22Rv1 (cell line): Measurements from ENCODE around the gene CRAMP1.

Source experiments
- H3K27ac ChIP-seq: fragments of 450-650 bp; 2 replicates; pipeline ENCODE4 v1.5.1; 2017
- ZFX ChIP-seq: fragments of 450-650 bp; IDR thresholded peaks from 2 replicates; pipeline ENCODE4 v1.6.1; 2017; ENCODE audit warnings: antibody characterized with exemption, borderline replicate concordance
- TF ChIP-seq, protein P1 (sequence below): fragments of 450-650 bp; IDR thresholded peaks from 2 replicates; pipeline ENCODE4 v1.5.1; 2017; ENCODE audit warnings: mild to moderate bottlenecking

CRAMP1 gene

DNA sequence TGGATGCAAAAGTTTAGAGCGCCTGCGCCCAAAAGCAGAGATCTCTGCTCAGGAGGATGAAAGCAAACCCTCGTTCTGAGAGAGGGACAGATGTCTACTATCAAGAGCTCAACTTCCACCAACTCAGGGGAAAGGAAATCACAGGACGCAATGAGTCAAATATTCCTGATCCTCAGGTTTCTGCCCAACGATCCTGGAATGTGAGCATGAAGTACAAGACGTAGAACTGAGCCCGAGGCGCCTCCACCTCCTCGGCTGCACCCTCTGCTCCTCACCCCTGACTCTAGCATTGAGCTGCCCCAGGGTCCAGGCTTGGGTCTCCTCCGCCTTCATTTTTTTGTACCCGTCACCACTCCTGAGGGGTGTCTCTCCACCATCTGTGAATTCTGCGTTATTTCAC lies 15.6 kb upstream of the CRAMP1 start:
- no peak overlapping the region for H3K27ac ChIP-seq
- TF ChIP-seq ZFX, result no peak
- TF ChIP-seq, protein P1, sequence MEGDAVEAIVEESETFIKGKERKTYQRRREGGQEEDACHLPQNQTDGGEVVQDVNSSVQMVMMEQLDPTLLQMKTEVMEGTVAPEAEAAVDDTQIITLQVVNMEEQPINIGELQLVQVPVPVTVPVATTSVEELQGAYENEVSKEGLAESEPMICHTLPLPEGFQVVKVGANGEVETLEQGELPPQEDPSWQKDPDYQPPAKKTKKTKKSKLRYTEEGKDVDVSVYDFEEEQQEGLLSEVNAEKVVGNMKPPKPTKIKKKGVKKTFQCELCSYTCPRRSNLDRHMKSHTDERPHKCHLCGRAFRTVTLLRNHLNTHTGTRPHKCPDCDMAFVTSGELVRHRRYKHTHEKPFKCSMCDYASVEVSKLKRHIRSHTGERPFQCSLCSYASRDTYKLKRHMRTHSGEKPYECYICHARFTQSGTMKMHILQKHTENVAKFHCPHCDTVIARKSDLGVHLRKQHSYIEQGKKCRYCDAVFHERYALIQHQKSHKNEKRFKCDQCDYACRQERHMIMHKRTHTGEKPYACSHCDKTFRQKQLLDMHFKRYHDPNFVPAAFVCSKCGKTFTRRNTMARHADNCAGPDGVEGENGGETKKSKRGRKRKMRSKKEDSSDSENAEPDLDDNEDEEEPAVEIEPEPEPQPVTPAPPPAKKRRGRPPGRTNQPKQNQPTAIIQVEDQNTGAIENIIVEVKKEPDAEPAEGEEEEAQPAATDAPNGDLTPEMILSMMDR, result no peak

DNA sequence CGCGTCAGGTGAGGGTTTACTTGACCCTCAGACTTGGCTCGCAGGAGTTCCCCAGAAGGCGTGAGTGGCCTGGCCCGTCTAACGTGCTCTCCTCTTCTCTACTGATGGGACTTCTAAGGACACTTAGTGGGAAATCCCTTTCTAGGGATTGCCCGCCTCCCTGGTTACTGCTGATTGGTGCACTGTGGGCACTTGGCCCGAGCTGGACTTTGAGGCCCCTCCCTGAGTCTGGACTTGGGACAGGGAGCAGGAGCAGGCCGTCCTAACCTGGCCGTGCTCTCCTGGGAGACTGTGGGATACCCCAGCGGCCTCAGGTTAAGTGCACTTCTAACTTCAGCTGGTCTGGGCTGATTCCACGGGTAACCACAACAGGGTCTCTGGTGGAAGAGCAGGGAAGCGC lies 15.0 kb upstream of the CRAMP1 start:
- TF ChIP-seq, protein P1, result no peak
- no peak for TF ChIP-seq ZFX
- no peak overlapping the region for H3K27ac ChIP-seq

DNA sequence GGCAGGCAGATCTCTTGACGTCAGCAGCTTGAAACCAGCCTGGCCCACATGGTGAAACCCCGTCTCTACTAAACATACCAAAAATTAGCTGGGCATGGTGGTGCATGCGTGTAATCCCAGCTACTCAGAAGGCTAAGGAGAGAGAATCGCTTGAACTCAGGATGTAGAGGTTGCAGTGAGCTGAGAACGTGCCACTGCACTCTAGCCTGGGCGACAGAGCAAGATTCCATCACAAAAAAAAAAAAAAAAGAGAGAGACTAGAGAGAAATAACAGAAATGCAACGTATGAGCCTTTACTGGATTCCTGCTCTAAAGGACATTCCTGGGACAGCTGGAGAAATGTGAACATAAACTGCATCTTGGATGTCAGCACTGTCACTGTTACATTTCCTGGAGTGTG lies 11.1 kb upstream of the CRAMP1 start:
- H3K27ac ChIP-seq, result no peak overlapping the region
- TF ChIP-seq, protein P1, result no peak
- TF ChIP-seq ZFX, result no peak

DNA sequence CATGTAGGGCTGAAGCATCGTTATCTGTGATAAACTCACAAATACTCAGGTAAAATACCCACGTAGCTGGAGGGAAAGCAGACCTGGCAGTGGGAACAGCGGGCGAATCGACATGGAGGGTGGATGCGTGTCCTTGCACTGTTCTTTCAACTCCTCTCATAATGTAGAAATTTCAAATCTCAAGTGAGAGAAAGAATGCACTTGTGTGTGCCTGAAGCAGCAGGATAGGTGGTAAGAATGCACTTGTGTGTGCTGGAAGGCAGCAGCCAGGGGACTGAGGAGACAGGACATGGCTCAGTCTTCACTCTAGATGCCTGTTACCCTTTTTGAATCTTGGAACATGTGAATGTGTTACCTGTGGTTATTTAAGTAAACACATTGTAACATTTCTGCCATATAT lies 10.7 kb upstream of the CRAMP1 start:
- TF ChIP-seq ZFX, result no peak
- TF ChIP-seq, protein P1, result no peak
- H3K27ac ChIP-seq, result no peak overlapping the region

DNA sequence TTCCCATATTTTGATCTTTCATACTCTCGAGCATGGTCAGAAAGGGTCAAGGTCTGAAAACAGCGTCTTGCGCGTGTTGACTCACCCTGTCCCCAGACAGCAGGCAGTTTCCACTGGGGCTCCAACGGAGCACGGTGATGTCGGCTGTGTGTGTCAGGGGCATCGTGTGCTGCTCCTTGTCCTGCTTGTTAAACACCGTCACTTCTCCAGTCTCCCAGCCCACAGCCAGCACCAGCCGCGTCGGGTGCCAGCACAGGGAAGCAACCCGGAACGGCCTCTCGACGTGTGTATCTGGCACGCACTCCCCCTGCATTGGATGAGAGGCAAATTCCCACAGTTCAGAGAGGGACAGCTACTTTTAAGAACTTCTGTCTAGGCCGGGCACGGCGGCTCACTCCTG lies 9.9 kb upstream of the CRAMP1 start:
- no peak overlapping the region for H3K27ac ChIP-seq
- no peak for TF ChIP-seq ZFX
- TF ChIP-seq, protein P1, result no peak

DNA sequence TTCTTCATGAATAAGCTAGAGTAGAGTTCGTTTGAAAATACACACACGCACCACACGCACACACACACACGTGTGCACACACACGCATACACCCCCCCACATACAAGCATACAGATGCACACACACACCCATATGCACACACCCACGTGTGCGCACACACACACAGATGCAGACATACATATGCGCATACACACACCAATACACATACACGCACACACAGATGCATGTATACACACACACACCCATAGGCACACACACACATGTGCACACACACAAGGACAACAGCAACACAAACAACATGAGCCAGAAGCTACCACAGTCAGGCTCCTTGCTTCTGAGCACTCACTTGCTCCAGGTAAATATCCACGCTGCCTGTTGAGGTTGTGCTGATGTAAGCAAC lies 5.4 kb upstream of the CRAMP1 start:
- TF ChIP-seq ZFX, result no peak
- TF ChIP-seq, protein P1, result no peak
- H3K27ac ChIP-seq, result no peak overlapping the region

DNA sequence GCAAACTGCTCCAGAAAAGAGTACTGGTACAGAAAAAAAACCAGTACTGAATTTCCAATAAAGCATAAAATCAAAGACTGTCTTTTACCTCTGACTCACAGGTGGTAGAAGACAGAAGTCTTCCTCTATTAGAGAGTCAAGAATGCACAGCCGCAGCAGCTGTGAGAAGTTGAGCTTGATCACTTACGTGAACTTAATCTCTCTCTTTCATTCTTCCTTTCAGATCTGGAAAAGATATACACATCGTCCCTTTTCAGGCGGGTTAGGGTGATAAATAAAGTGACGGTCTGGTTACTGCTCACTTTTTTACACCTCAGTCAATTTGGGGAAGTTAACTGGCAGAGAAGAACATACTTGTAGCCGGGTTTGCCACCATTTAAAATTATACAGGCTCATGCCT lies 4.2 kb upstream of the CRAMP1 start:
- TF ChIP-seq ZFX, result no peak
- TF ChIP-seq, protein P1, result no peak

More for the DNA sequence above, 4.2 kb upstream of the CRAMP1 start:
- no peak overlapping the region for H3K27ac ChIP-seq
